ENCODE measurements around the gene LIMA1.

- TF ChIP-seq, protein P1, sequence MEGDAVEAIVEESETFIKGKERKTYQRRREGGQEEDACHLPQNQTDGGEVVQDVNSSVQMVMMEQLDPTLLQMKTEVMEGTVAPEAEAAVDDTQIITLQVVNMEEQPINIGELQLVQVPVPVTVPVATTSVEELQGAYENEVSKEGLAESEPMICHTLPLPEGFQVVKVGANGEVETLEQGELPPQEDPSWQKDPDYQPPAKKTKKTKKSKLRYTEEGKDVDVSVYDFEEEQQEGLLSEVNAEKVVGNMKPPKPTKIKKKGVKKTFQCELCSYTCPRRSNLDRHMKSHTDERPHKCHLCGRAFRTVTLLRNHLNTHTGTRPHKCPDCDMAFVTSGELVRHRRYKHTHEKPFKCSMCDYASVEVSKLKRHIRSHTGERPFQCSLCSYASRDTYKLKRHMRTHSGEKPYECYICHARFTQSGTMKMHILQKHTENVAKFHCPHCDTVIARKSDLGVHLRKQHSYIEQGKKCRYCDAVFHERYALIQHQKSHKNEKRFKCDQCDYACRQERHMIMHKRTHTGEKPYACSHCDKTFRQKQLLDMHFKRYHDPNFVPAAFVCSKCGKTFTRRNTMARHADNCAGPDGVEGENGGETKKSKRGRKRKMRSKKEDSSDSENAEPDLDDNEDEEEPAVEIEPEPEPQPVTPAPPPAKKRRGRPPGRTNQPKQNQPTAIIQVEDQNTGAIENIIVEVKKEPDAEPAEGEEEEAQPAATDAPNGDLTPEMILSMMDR (IDR thresholded peaks at IDR 0.05): no peak
- no peak for TF ChIP-seq POLR2A (IDR thresholded peaks at IDR 0.05)
Observed at GRCh38 chr12:50261654-50262053, 21.7 kb downstream of the LIMA1 start.
